Testis (tissue), 2 donors: Measurements from ENCODE around the gene OR6B3.

Experiments used
- CTCF ChIP-seq, 3 experiments: fragments of 450-650 bp in 2 of 3; fragments of 200-600 bp in 1 of 3; sonication (generic) in 1 of 3; IDR thresholded peaks; one replicate each; pipeline ENCODE4 v1.5.1; 2016 to 2019; ENCODE audit warnings: antibody characterized with exemption in 3 of 3, mild to moderate bottlenecking in 2 of 3, moderate library complexity in 1 of 3
- POLR2A ChIP-seq: fragments of 450-650 bp; IDR thresholded peaks from one replicate; pipeline ENCODE4 v1.6.1; 2017; ENCODE audit warnings: antibody characterized with exemption, mild to moderate bottlenecking, moderate library complexity

GRCh38 chr2:240023792-240024191 is 29.5 kb downstream of the OR6B3 start:
- TF ChIP-seq CTCF (IDR thresholded peaks at IDR 0.05) (no peak), POLR2A (no peak)
